Measurements from ENCODE around the gene RTL1.

- no peak for TF ChIP-seq POLR2A (IDR thresholded peaks at IDR 0.05)
- no peak for TF ChIP-seq CTCF (IDR thresholded peaks at IDR 0.05)
Observed at GRCh38 chr14:100832311-100832960, 71.1 kb downstream of the RTL1 start.

All from stomach (tissue), 4 donors.